ENCODE results near the gene TM9SF4. TPM values are rescaled to one million over a fixed set of nuclear protein-coding genes. Genes with fewer than 3 reads are reported as not detected.

The TM9SF4 gene
- total RNA-seq, 6 experiments from 2014 or later, result 54.8 to 73.9 (median 60.7) TPM

DNA sequence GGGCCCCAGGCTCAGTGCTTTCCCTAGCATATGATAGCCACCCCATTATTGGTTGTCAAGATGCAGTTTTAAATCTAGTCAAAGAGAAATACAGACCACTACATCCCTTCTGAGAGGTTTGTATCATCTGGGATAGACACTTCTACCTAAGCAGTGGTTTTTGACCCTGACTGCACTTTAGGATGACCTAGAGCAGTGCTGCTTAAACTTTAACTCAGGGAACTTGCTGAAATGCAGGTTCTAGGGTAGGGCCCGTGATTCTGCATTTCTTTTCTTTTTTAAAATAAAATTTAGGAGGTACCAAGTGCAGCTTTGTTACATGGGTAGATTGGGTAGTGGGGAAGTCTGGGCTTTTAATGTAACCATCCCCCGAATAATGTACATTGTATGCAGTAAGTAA lies 18.7 kb downstream of the TM9SF4 start:
- Mint-ChIP-seq H3K36me3 (ENCODE audit: low read depth) (peaks cover 4% of the 10 kb centered on the region; the same call in 1 of the 2 replicates), H3K27me3 (ENCODE audit: insufficient read depth) (no peaks in the 10 kb centered on the region; the same call in 1 of the 2 replicates), H3K4me1 (ENCODE audit: low read depth) (no peaks in the 10 kb centered on the region), H3K27ac (no peak overlapping the region), H3K9me3 (no peaks in the 10 kb centered on the region), H3K4me3 (no peak overlapping the region)
- TF ChIP-seq, protein P1, sequence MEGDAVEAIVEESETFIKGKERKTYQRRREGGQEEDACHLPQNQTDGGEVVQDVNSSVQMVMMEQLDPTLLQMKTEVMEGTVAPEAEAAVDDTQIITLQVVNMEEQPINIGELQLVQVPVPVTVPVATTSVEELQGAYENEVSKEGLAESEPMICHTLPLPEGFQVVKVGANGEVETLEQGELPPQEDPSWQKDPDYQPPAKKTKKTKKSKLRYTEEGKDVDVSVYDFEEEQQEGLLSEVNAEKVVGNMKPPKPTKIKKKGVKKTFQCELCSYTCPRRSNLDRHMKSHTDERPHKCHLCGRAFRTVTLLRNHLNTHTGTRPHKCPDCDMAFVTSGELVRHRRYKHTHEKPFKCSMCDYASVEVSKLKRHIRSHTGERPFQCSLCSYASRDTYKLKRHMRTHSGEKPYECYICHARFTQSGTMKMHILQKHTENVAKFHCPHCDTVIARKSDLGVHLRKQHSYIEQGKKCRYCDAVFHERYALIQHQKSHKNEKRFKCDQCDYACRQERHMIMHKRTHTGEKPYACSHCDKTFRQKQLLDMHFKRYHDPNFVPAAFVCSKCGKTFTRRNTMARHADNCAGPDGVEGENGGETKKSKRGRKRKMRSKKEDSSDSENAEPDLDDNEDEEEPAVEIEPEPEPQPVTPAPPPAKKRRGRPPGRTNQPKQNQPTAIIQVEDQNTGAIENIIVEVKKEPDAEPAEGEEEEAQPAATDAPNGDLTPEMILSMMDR (IDR thresholded peaks at IDR 0.05), result no peak
- no peak for DNase-seq

DNA sequence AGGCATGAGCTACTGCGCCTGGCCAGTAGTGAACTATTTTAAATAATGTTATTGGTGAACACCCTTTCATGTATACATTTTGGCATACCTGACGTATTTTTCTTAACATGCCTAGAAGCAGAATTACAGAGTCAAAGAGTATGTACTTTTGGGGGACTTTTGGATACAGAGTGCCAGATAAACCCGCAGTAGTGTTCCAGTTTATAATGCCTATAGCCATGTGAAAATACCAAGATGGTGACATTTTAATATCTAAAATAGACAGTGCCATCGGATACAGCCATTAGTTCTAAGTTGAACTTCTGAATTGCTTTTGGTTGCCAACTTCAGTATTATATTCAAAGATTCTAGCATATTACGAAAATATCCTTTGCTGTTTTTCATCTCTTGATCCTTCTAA lies 20.3 kb downstream of the TM9SF4 start:
- DNase-seq, result no peak
- TF ChIP-seq, protein P1 (IDR thresholded peaks at IDR 0.05), result no peak
- peaks cover 4% of the 10 kb centered on the region; the same call in 1 of the 2 replicates for H3K36me3 Mint-ChIP-seq (ENCODE audit: low read depth)
- no peaks in the 10 kb centered on the region; the same call in 1 of the 2 replicates for H3K27me3 Mint-ChIP-seq (ENCODE audit: insufficient read depth)
- no peaks in the 10 kb centered on the region for H3K9me3 Mint-ChIP-seq
- H3K4me3 Mint-ChIP-seq, result no peak overlapping the region
- H3K4me1 Mint-ChIP-seq (ENCODE audit: low read depth), result no peaks in the 10 kb centered on the region
- H3K27ac Mint-ChIP-seq, result no peak overlapping the region

DNA sequence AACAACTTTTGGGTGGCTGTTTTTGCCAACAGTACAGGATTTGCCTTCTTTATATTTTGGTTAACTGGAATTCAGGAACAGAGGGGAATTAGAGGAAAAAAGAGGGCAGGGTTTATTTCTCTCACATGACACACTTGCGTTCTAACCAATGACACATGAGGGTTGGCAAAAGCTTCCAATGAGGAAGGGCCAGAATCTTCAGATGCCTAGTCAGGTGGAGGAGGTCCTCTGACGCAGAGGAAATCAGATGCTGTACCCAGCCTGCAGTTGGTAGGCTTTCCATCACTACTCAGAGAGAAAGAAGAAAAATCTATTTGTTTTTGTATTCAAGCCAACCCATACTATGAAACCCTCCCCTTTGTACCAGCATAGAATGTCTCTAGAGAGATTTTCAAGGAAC lies 20.8 kb downstream of the TM9SF4 start:
- Mint-ChIP-seq H3K4me3 (no peak overlapping the region), H3K27me3 (ENCODE audit: insufficient read depth) (no peaks in the 10 kb centered on the region; the same call in 1 of the 2 replicates), H3K4me1 (ENCODE audit: low read depth) (peaks cover 3% of the 10 kb centered on the region), H3K36me3 (ENCODE audit: low read depth) (0 out of 2 replicates have a peak, but pooled peaks cover 4% of the 10 kb centered on the region), H3K27ac (no peak overlapping the region), H3K9me3 (no peaks in the 10 kb centered on the region)
- TF ChIP-seq, protein P1 (IDR thresholded peaks at IDR 0.05), result no peak
- no peak for DNase-seq

DNA sequence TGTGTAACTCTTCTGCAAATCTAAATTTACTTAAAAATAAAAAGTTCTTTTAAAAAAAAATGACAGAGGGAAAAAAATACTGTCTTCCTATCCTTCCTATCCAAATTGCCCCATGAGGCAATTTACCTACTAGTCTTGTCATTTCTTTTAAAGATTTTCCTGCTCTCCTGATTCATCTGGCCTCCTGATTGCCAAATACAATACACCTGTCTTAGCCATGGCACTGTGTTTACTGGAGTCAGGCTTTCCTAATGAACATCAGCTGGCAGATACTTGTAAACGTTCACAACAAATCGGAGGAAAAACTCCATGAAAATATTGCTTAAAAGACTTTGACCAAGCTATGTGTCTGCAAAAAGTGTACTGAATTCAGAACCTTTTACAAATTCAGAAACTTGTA lies 21.5 kb downstream of the TM9SF4 start:
- Mint-ChIP-seq H3K9me3 (no peaks in the 10 kb centered on the region), H3K4me1 (ENCODE audit: low read depth) (peaks cover 9% of the 10 kb centered on the region), H3K4me3 (no peak overlapping the region), H3K36me3 (ENCODE audit: low read depth) (0 out of 2 replicates have a peak, but pooled peaks cover 4% of the 10 kb centered on the region), H3K27ac (no peak overlapping the region), H3K27me3 (ENCODE audit: insufficient read depth) (no peaks in the 10 kb centered on the region; the same call in 1 of the 2 replicates)
- TF ChIP-seq, protein P1 (IDR thresholded peaks at IDR 0.05), result no peak
- no peak for DNase-seq

DNA sequence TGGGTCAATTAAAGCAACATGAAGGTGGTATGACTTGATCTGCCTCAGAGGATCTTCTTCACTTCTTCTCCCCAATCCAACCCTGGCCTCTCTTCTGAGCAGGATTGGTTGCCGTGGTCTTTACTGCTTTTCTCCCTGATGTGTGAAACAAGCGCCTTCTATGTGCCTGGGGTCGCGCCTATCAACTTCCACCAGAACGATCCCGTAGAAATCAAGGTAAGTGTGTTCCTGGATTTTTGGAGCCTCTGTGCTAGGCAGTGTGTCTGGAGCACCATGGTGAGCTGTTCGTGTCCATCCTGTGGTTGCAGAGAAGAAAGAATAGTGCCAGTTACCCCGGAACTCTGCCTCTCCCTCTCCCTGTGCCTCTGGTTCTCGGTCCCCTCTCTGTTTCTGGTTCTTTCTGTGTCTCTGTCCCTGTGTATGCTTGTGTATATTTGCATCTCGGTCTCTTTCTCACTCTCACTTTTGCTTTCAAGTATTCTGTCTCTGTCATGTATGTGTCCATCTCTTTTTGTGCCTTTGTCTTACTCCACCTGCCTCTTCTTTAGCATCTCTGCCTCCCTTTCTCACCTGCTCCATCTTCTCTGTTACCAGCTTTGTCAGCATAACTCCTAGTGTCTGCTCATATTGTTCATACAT lies 23.5 kb downstream of the TM9SF4 start:
- TF ChIP-seq, protein P1 (IDR thresholded peaks at IDR 0.05), result no peak
- no peak overlapping the region for H3K4me3 Mint-ChIP-seq
- H3K4me1 Mint-ChIP-seq (ENCODE audit: low read depth), result peaks cover 15% of the 10 kb centered on the region
- no peaks in the 10 kb centered on the region for H3K9me3 Mint-ChIP-seq
- H3K27me3 Mint-ChIP-seq (ENCODE audit: insufficient read depth), result no peaks in the 10 kb centered on the region
- no peak overlapping the region for H3K27ac Mint-ChIP-seq
- DNase-seq, result no peak
- H3K36me3 Mint-ChIP-seq (ENCODE audit: low read depth), result peaks cover 10% of the 10 kb centered on the region; the same call in 1 of the 2 replicates

All from HFFc6 (cell line).